ENCODE data around the gene THAP12.
"Not testable (repeated sequence)": the region's sequence is repeated elsewhere in the genome, so short reads cannot be mapped to it uniquely, and the experiment has no call there.

The THAP12 gene

GRCh38 chr11:76323804-76324203, 57.1 kb downstream of the THAP12 start:
- DNase-seq (ENCODE audit: low spot score), result no peak

GRCh38 chr11:76323375-76323774, 57.6 kb downstream of the THAP12 start:
- DNase-seq (ENCODE audit: low spot score), result not testable (repeated sequence)

- no peak for DNase-seq (ENCODE audit: low spot score)
These were observed 58.0 kb downstream of the THAP12 start for GRCh38 chr11:76322942-76323341.

- DNase-seq (ENCODE audit: low spot score), result no peak
These were observed 58.4 kb downstream of the THAP12 start for GRCh38 chr11:76322540-76322939.

- no peak for DNase-seq (ENCODE audit: low spot score)
These were observed 59.0 kb downstream of the THAP12 start for GRCh38 chr11:76321820-76322524.

GRCh38 chr11:76321340-76321739, 59.6 kb downstream of the THAP12 start:
- DNase-seq (ENCODE audit: low spot score), result no peak

GRCh38 chr11:76320929-76321328, 60.0 kb downstream of the THAP12 start:
- no peak for DNase-seq (ENCODE audit: low spot score)

- DNase-seq (ENCODE audit: low spot score), result not testable (repeated sequence)
These were observed 61.1 kb downstream of the THAP12 start for GRCh38 chr11:76319798-76320197.

GRCh38 chr11:76318744-76319384, 62.1 kb downstream of the THAP12 start:
- DNase-seq (ENCODE audit: low spot score), result peak; percentile 89

- no peak for DNase-seq (ENCODE audit: low spot score)
These were observed 63.6 kb downstream of the THAP12 start for GRCh38 chr11:76317296-76317695.

- DNase-seq (ENCODE audit: low spot score), result no peak
These were observed 64.2 kb downstream of the THAP12 start for GRCh38 chr11:76316726-76317125.

GRCh38 chr11:76315182-76315853, 65.6 kb downstream of the THAP12 start:
- no peak for DNase-seq (ENCODE audit: low spot score)

GRCh38 chr11:76314741-76315090, 66.2 kb downstream of the THAP12 start:
- no peak for DNase-seq (ENCODE audit: low spot score)

- DNase-seq (ENCODE audit: low spot score), result no peak
These were observed 66.8 kb downstream of the THAP12 start for GRCh38 chr11:76313913-76314740.

GRCh38 chr11:76313271-76313670, 67.7 kb downstream of the THAP12 start:
- DNase-seq (ENCODE audit: low spot score), result no peak

GRCh38 chr11:76310832-76311595, 69.9 kb downstream of the THAP12 start:
- DNase-seq (ENCODE audit: low spot score), result no peak

- DNase-seq (ENCODE audit: low spot score), result no peak
These were observed 72.8 kb downstream of the THAP12 start for GRCh38 chr11:76307978-76308747.

- no peak for DNase-seq (ENCODE audit: low spot score)
These were observed 73.5 kb downstream of the THAP12 start for GRCh38 chr11:76307396-76307795.

- no peak for DNase-seq (ENCODE audit: low spot score)
These were observed 77.5 kb downstream of the THAP12 start for GRCh38 chr11:76303399-76303798.

- DNase-seq (ENCODE audit: low spot score), result no peak
These were observed 77.9 kb downstream of the THAP12 start for GRCh38 chr11:76302996-76303395.

Data from ecto neural progenitor cell (in vitro differentiated cells).